Measurements from ENCODE around the gene PNMA6E.

DNA sequence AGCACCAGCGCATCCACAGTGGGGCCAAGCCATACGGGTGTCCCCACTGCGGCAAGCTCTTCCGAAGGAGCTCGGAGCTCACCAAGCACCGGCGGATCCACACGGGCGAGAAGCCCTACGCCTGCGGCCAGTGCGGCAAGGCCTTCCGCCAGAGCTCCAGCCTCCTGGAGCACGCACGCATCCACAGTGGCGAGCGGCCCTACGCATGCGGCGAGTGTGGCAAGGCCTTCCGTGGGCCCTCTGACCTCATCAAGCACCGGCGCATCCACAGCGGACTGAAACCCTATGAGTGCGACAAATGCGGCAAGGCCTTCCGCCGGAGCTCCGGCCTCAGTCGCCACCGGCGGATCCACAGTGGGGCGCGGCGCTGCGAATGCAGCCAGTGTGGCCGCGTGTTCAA, 53.6 kb downstream of the PNMA6E start:
- TF ChIP-seq ZNF274 (IDR thresholded peaks at IDR 0.05; ENCODE audit: low read depth, low read length) (no peak), YY1 (IDR thresholded peaks at IDR 0.05; ENCODE audit: insufficient read depth, insufficient read length) (no peak)
